RWPE1 (cell line): ENCODE measurements around the gene CBARP.

ENCODE experiments used
- CTCF ChIA-PET: fragments of 350-600 bp; sonication (Branson Sonifier 250); formaldehyde crosslinking; extraction: SDS; loops from one replicate; lab custom pipeline; 2021; lab: Yijun Ruan, JAX
- POLR2A ChIA-PET: fragments of 400-600 bp; formaldehyde crosslinking; extraction: SDS; loops from one replicate; lab custom pipeline; 2020; ENCODE audit warnings: antibody characterized with exemption; ENCODE audit not compliant: low non-redundant PET; lab: Yijun Ruan, JAX
- DNase-seq: peaks from one replicate; pipeline ENCODE4 v3.0.0; 2012; ENCODE audit warnings: low spot score
- H3K27ac ChIP-seq: fragments of 450-650 bp; 2 replicates; pipeline ENCODE4 v1.5.1; 2017
- CTCF ChIP-seq: fragments of 450-650 bp; conservative IDR thresholded peaks from 2 replicates; pipeline ENCODE4 v1.5.1; 2017; ENCODE audit warnings: low read depth, mild to moderate bottlenecking

CBARP gene

GRCh38 chr19:1257475-1258162 lies 19.8 kb upstream of the CBARP start:
- POLR2A ChIA-PET = no interaction called here
- peak overlapping the region; percentile 100 for H3K27ac ChIP-seq
- CTCF ChIA-PET = interaction anchor here (0.6 kb wide), 1 partner anchor 22 kb away, joined by 3 read pairs; no protein-coding TSS in a partner anchor
- no peak for DNase-seq
- no peak for TF ChIP-seq CTCF

GRCh38 chr19:1256646-1257474 lies 19.1 kb upstream of the CBARP start:
- CTCF ChIA-PET = interaction anchor here (0.6 kb wide), 1 partner anchor 21 kb away, joined by 3 read pairs; no protein-coding TSS in a partner anchor
- peak overlapping the region; percentile 100 for H3K27ac ChIP-seq
- POLR2A ChIA-PET = interaction anchor here (0.7 kb wide), 1 partner anchor 10 kb away, joined by 3 read pairs; no protein-coding TSS in a partner anchor
- no peak for DNase-seq
- TF ChIP-seq CTCF = no peak

GRCh38 chr19:1255186-1256161 lies 17.7 kb upstream of the CBARP start:
- no peak for DNase-seq
- CTCF ChIA-PET = interaction anchor here (0.7 to 2.6 kb wide), 3 partner anchors 11 to 384 kb away, joined by 3 to 9 read pairs (median 6); no protein-coding TSS in a partner anchor
- POLR2A ChIA-PET = no interaction called here
- TF ChIP-seq CTCF = no peak
- peak overlapping the region; percentile 100 for H3K27ac ChIP-seq

GRCh38 chr19:1254530-1255185 lies 16.9 kb upstream of the CBARP start:
- H3K27ac ChIP-seq = peak overlapping the region; percentile 100
- no peak for TF ChIP-seq CTCF

GRCh38 chr19:1254081-1254527 lies 16.3 kb upstream of the CBARP start:
- DNase-seq = no peak
- H3K27ac ChIP-seq = peak overlapping the region; percentile 100
- TF ChIP-seq CTCF = no peak
- POLR2A ChIA-PET = interaction anchor here (0.6 kb wide), 1 partner anchor 13 kb away, joined by 4 read pairs; no protein-coding TSS in a partner anchor
- CTCF ChIA-PET = interaction anchor here (1.9 to 2.6 kb wide), 2 partner anchors 10 to 13 kb away, joined by 9 read pairs; no protein-coding TSS in a partner anchor

More at GRCh38 chr19:1254530-1255185, 16.9 kb upstream of the CBARP start:
- no peak for DNase-seq
- ChIA-PET POLR2A (no interaction called here), CTCF (interaction anchor here (1.5 to 2.6 kb wide), 2 partner anchors 11 to 12 kb away, joined by 6 to 9 read pairs; no protein-coding TSS in a partner anchor)
